ENCODE data around the gene PHETA1. TPM values are rescaled to one million over a fixed set of nuclear protein-coding genes. Genes with fewer than 3 reads are reported as not detected.
A peak's percentile ranks its signal among the peaks of the same experiment; 100 is the strongest.
"Not testable (repeated sequence)": the region's sequence is repeated elsewhere in the genome, so short reads cannot be mapped to it uniquely, and the experiment has no call there.

PHETA1 gene
- total RNA-seq, 2 donors from 2014 or later = 7.8 to 8.8 TPM

DNA sequence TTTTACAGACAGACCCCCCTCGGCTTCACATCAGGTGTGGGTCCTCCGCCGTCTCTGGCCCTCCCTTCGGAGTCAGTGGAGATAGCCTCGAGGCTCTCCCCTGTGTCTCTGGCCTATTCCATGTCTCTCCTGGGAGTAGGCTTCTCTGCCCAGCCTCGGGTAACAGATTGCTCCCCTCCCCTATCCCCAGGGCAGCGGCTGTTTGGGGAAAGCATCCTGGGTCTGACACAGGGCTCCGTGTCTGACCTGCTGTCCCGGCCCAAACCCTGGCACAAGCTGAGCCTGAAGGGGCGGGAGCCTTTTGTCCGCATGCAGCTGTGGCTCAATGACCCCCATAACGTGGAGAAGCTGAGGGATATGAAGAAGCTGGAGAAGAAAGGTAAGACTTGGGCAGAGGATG lies 30.8 kb downstream of the PHETA1 start:
- ATAC-seq = no peak
- intact Hi-C loops (cut with DNase I) = no loop called here
- no peak for DNase-seq

- no peak for DNase-seq
- ATAC-seq = no peak
- intact Hi-C loops (cut with DNase I) = no loop called here
Measured at GRCh38 chr12:111337371-111337770, 31.5 kb downstream of the PHETA1 start.

- ATAC-seq; intact Hi-C loops (cut with DNase I); DNase-seq: not testable (repeated sequence)
Measured at GRCh38 chr12:111336411-111336810, 32.5 kb downstream of the PHETA1 start.

- ATAC-seq (no peak), DNase-seq (no peak)
- intact Hi-C loops (cut with DNase I) = no loop called here
Measured at GRCh38 chr12:111335811-111336210, 33.1 kb downstream of the PHETA1 start.

DNA sequence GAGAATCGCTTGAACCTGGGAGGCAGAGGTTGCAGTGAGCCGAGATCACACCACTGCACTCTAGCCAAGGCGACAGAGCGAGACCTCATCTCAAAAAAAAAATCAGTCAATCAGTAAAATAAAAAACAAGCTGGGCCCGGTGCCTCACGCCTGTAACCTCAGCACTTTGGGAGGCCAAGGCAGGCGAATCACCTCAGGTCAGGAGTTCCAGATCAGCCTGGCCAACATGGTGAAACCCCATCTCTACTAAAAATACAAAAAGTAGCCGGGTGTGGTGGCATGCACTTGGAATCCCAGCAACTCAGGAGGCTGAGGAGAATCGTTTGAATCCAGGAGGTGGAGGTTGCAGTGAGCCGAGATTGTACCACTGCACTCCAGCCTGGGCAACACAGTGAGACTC lies 33.6 kb downstream of the PHETA1 start:
- ATAC-seq; DNase-seq; intact Hi-C loops (cut with DNase I): not testable (repeated sequence)

GRCh38 chr12:111334393-111334915 lies 34.4 kb downstream of the PHETA1 start:
- intact Hi-C loops (cut with DNase I) = no loop called here
- DNase-seq = no peak
- no peak for ATAC-seq

- DNase-seq = no peak
- ATAC-seq = peak; percentile 26 to 27
- intact Hi-C loops (cut with DNase I) = no loop called here
Measured at GRCh38 chr12:111330800-111331752, 37.8 kb downstream of the PHETA1 start.

GRCh38 chr12:111328138-111328537 lies 40.8 kb downstream of the PHETA1 start:
- no peak for ATAC-seq
- no peak for DNase-seq
- intact Hi-C loops (cut with DNase I) = no loop called here

- no peak for ATAC-seq
- intact Hi-C loops (cut with DNase I) = no loop called here
- no peak for DNase-seq
Measured at GRCh38 chr12:111327474-111327873, 41.4 kb downstream of the PHETA1 start.

GRCh38 chr12:111322336-111323250 lies 46.3 kb downstream of the PHETA1 start:
- ATAC-seq = peak in 1 of 2 donors; percentile 19
- no peak for DNase-seq
- intact Hi-C loops (cut with DNase I) = no loop called here

DNA sequence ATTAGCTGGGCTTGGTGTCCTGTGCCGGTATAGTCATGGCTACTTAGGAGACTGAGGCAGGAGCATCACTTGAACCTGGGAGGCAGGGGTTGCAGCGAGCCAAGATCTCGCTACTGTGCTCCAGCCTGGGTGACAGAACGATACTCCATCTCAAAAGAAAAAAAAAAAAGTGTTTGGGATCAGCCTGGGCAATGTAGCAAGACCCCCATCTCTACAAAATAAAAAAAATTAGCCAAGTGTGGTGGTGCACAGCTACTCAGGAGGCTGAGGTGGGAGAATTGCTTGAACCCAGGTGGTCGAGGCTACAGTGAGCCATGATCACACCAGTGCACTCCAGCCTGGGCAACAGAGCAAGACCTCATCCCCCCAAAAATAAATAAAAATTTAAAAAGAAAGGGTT lies 47.6 kb downstream of the PHETA1 start:
- no peak for DNase-seq
- intact Hi-C loops (cut with DNase I) = no loop called here
- ATAC-seq = no peak

GRCh38 chr12:111320258-111321050 lies 48.4 kb downstream of the PHETA1 start:
- DNase-seq (no peak), ATAC-seq (no peak)
- intact Hi-C loops (cut with DNase I) = no loop called here

DNA sequence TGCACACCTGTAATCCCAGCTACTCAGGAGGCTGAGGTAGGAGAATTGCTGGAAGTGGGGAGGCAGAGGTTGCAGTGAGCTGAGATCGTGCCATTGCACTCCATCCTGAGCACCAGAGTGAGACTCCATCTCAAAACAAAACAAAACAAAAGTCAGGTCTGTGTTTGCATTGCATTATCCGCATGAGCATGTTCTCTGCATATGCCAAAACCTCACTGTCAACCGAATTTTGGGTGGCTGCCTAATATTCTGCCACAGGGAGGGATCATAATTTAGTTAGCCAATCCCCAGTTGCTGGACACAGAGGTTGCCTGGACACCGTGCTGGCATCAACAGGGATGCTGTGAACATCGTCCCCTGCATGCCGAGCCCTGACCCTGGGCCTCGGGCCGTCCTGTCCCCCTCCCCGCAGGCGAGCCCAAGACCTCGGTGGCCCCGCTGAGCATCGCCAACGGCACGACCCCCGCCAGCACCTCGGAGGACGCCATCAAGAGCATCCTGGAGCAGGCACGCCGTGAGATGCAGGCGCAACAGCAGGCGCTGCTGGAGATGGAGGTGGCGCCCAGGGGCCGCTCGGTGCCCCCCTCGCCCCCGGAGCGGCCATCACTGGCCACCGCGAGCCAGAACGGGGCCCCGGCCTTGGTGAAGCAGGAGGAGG lies 49.2 kb downstream of the PHETA1 start:
- no peak for ATAC-seq
- intact Hi-C loops (cut with DNase I) = no loop called here
- DNase-seq = no peak

DNA sequence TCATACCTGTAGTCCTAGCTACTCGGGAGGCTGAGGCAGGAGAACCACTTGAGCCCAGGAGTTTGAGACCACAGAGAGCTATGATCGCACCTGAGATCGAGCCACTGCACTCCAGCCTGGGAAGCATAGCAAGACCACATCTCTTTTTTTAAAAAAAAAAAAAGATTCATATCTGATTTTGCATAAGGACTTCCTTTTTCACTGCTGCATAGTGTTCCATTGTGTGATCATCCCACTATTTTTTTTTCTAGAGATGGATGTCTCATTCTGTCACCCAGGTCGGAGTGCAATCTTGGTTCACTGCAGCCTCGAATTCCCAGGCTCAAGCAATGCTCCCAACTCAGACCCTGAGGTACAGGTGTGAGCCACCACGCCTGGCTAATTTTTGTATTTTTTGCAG lies 50.4 kb downstream of the PHETA1 start:
- ATAC-seq (no peak), DNase-seq (no peak)
- intact Hi-C loops (cut with DNase I) = no loop called here

- no peak for ATAC-seq
- intact Hi-C loops (cut with DNase I) = no loop called here
Measured at GRCh38 chr12:111316671-111317070, 52.2 kb downstream of the PHETA1 start.

DNA sequence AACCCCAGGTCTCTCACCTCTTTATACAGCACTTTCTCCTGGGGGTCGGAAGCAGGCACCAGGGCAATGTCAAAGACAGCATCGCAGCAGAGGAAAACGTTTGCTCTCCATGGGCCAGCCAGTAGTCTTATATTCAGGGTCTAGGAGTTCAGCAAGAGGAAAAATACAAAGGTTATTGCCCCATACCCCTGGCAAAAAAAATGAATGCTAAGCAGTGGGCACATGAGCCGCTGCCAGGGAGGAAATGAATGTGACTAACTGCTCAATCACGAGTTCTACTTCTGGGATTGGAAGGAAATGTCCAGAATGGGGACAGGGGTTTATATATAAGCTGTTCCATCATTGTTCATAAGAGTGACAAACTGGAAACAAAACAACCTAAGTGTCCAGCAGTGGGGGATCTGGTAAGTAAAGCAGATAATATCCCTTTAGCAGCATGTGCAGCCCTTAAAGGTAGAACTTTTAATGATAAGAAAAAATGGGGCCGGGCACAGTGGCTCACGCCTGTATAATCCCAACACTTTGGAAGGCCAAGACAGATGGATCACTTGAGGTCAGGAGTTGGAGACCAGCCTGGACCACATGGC lies 53.8 kb downstream of the PHETA1 start:
- peak; percentile 41 to 48 for ATAC-seq
- no peak for DNase-seq
- intact Hi-C loops (cut with DNase I) = loop anchor here in 1 of 2 donors (5.0 kb wide), 3 partner anchors 293 to 423 kb away; no protein-coding TSS in a partner anchor

More at GRCh38 chr12:111316671-111317070, 52.2 kb downstream of the PHETA1 start:
- no peak for DNase-seq

GRCh38 chr12:111313833-111314259 lies 55.0 kb downstream of the PHETA1 start:
- ATAC-seq = peak; percentile 72 to 74
- DNase-seq = peak; percentile 73
- intact Hi-C loops (cut with DNase I) = loop anchor here in 1 of 2 donors (5.0 kb wide), 3 partner anchors 292 to 422 kb away; no protein-coding TSS in a partner anchor

GRCh38 chr12:111312708-111313107 lies 56.2 kb downstream of the PHETA1 start:
- ATAC-seq = no peak
- DNase-seq = no peak
- intact Hi-C loops (cut with DNase I) = loop anchor here in 1 of 2 donors (5.0 kb wide), 3 partner anchors 290 to 420 kb away; no protein-coding TSS in a partner anchor
